H1 (cell line): ENCODE measurements around the gene PRTN3. TPM values are rescaled to one million over a fixed set of nuclear protein-coding genes. Genes with fewer than 3 reads are reported as not detected.

Experiments
- CTCF ChIA-PET: fragments of 300-600 bp; sonication (Branson Sonifier 250); formaldehyde crosslinking; loops from one replicate; lab custom pipeline; 2021; ENCODE audit not compliant: partially characterized antibody; lab: Charles Lee
- POLR2A ChIA-PET: fragments of 300-600 bp; sonication (Branson Sonifier 250); formaldehyde crosslinking; loops from one replicate; lab custom pipeline; 2021; ENCODE audit warnings: inconsistent platforms; ENCODE audit not compliant: partially characterized antibody; lab: Charles Lee
- DNase-seq, 2 experiments: peaks; one replicate each; pipeline versions ENCODE4 v3.0.0 to v3.0.0-alpha.2; 2010 to 2022; ENCODE audit warnings: low spot score in 2 of 2, low read depth in 1 of 2, mixed read lengths in 1 of 2
- FAIRE-seq: peaks from 2 replicates; lab custom pipeline; 2011; peaks lifted over from hg19 to GRCh38; lab: Jason Lieb, UNC
- H2AFZ ChIP-seq: 2 replicates; pipeline ENCODE4 v1.8.1; 2012; ENCODE audit warnings: low read length, inconsistent platforms
- H2AK5ac ChIP-seq: 2 replicates; pipeline ENCODE4 v1.6.1; 2013; ENCODE audit warnings: low read depth, low read length
- H2BK120ac ChIP-seq: replicated peaks from 2 replicates; pipeline ENCODE3; 2013; ENCODE audit warnings: low read depth, low read length, inconsistent platforms
- H2BK12ac ChIP-seq: 2 replicates; pipeline ENCODE4 v1.6.1; 2013; ENCODE audit warnings: low read depth, low read length
- H2BK15ac ChIP-seq: 2 replicates; pipeline ENCODE4 v1.6.1; 2013; ENCODE audit warnings: low read length
- H2BK20ac ChIP-seq: 2 replicates; pipeline ENCODE4 v1.6.1; 2013; ENCODE audit warnings: low read length
- H2BK5ac ChIP-seq: 2 replicates; pipeline ENCODE4 v1.6.1; 2013; ENCODE audit warnings: low read depth, low read length
- H3K14ac ChIP-seq: 2 replicates; pipeline ENCODE4 v1.6.1; 2013; ENCODE audit warnings: inconsistent platforms; ENCODE audit not compliant: insufficient read length
- H3K18ac ChIP-seq: 2 replicates; pipeline ENCODE4 v1.6.1; 2013; ENCODE audit warnings: low read length; ENCODE audit errors: extremely low read depth
- H3K23ac ChIP-seq: 2 replicates; pipeline ENCODE4 v1.6.1; 2013; ENCODE audit warnings: inconsistent platforms; ENCODE audit not compliant: insufficient read length
- H3K23me2 ChIP-seq: 2 replicates; pipeline ENCODE4 v1.6.1; 2013; ENCODE audit warnings: low read depth, low read length
- H3K27ac ChIP-seq: 2 replicates; pipeline ENCODE4 v1.6.1; 2011; ENCODE audit warnings: low read depth, low read length, inconsistent platforms
- H3K27me3 ChIP-seq, 4 experiments: replicated peaks in 1 of 4; 1 replicate in 1 of 4; 2 replicates in 3 of 4; pipeline versions ENCODE4 v1.6.1 to v1.8.1; 2011 to 2013; ENCODE audit warnings: low read length in 3 of 4, mild to moderate bottlenecking in 3 of 4, inconsistent platforms in 2 of 4, mixed read lengths in 2 of 4, moderate library complexity in 1 of 4; ENCODE audit not compliant: control insufficient read depth in 3 of 4, insufficient read depth in 3 of 4; ENCODE audit errors: extremely low read depth in 1 of 4
- H3K36me3 ChIP-seq, 4 experiments: 2 replicates each; pipeline versions ENCODE4 v1.6.1 to v1.8.1; 2011 to 2013; ENCODE audit warnings: mild to moderate bottlenecking in 4 of 4, low read length in 3 of 4, moderate library complexity in 2 of 4, control low read depth in 1 of 4, inconsistent platforms in 1 of 4; ENCODE audit not compliant: insufficient read depth in 4 of 4, control insufficient read depth in 2 of 4
- H3K4ac ChIP-seq: replicated peaks from 2 replicates; pipeline ENCODE3; 2013; ENCODE audit warnings: low read length, low read depth, mixed read lengths, inconsistent platforms; ENCODE audit not compliant: insufficient read length
- H3K4me1 ChIP-seq, 4 experiments: replicated peaks in 1 of 4; 1 replicate in 1 of 4; 2 replicates in 3 of 4; pipeline versions ENCODE4 v1.6.1 to v1.8.1; 2011 to 2013; ENCODE audit warnings: low read length in 3 of 4, inconsistent platforms in 2 of 4, mixed read lengths in 1 of 4; ENCODE audit not compliant: insufficient read depth in 4 of 4, control insufficient read depth in 3 of 4
- H3K4me2 ChIP-seq, 2 experiments: 2 replicates each; pipeline versions ENCODE4 v1.6.1 to v1.8.1; 2011 to 2013; ENCODE audit warnings: low read depth in 2 of 2, low read length in 2 of 2, control low read depth in 1 of 2, inconsistent platforms in 1 of 2, mild to moderate bottlenecking in 1 of 2; ENCODE audit not compliant: insufficient read depth in 1 of 2
- H3K4me3 ChIP-seq, 4 experiments: fragments of 200-600, 300-600 bp in 1 of 4; sonication (generic), shearing (Covaris generic), sonication (Bioruptor Twin) in 1 of 4; 2 replicates each; pipeline versions ENCODE4 v1.5.1 to v1.8.1; 2011 to 2016; ENCODE audit warnings: low read length in 4 of 4, low read depth in 3 of 4, control low read depth in 2 of 4, inconsistent platforms in 2 of 4, mild to moderate bottlenecking in 2 of 4, mixed read lengths in 1 of 4, moderate library complexity in 1 of 4; ENCODE audit not compliant: insufficient read depth in 2 of 4; ENCODE audit errors: extremely low read depth in 1 of 4
- H3K56ac ChIP-seq: replicated peaks from 2 replicates; pipeline ENCODE3; 2013; ENCODE audit warnings: low read depth, mild to moderate bottlenecking, mixed read lengths, low read length, inconsistent platforms; ENCODE audit not compliant: insufficient read length
- H3K79me1 ChIP-seq: 2 replicates; pipeline ENCODE4 v1.6.1; 2013; ENCODE audit warnings: low read depth, low read length, control low read depth
- H3K79me2 ChIP-seq, 2 experiments: 2 replicates each; pipeline versions ENCODE4 v1.6.1 to v1.8.1; 2012 to 2013; ENCODE audit warnings: low read length in 2 of 2, mild to moderate bottlenecking in 2 of 2, inconsistent platforms in 1 of 2; ENCODE audit not compliant: insufficient read depth in 2 of 2, control insufficient read depth in 1 of 2
- H3K9ac ChIP-seq, 4 experiments: replicated peaks in 1 of 4; 1 replicate in 1 of 4; 2 replicates in 3 of 4; pipeline versions ENCODE4 v1.6.1 to v1.8.1; 2011 to 2013; ENCODE audit warnings: low read depth in 3 of 4, low read length in 3 of 4, control low read depth in 2 of 4, mild to moderate bottlenecking in 2 of 4, moderate library complexity in 2 of 4, inconsistent platforms in 1 of 4; ENCODE audit errors: extremely low read depth in 1 of 4
- H3K9me3 ChIP-seq, 2 experiments: 2 replicates each; pipeline versions ENCODE4 v1.6.1 to v1.8.1; 2012 to 2013; ENCODE audit warnings: mild to moderate bottlenecking in 2 of 2, moderate library complexity in 2 of 2, control low read depth in 1 of 2, inconsistent platforms in 1 of 2, low read depth in 1 of 2, low read length in 1 of 2, mixed read lengths in 1 of 2; ENCODE audit not compliant: insufficient read depth in 2 of 2
- H4K20me1 ChIP-seq, 2 experiments: replicated peaks in 1 of 2; 2 replicates each; pipeline versions ENCODE3 to v1.8.1; 2011 to 2013; ENCODE audit warnings: inconsistent platforms in 2 of 2, low read length in 2 of 2, mild to moderate bottlenecking in 1 of 2; ENCODE audit not compliant: insufficient read depth in 2 of 2, control insufficient read depth in 1 of 2
- H4K5ac ChIP-seq: 2 replicates; pipeline ENCODE4 v1.6.1; 2013; ENCODE audit warnings: low read length, low read depth, mixed read lengths, inconsistent platforms; ENCODE audit not compliant: insufficient read length
- H4K8ac ChIP-seq: 2 replicates; pipeline ENCODE4 v1.8.0; 2013; ENCODE audit warnings: mild to moderate bottlenecking, moderate library complexity, low read length, inconsistent platforms; ENCODE audit not compliant: insufficient read depth; ENCODE audit errors: extremely low read depth
- H4K91ac ChIP-seq: replicated peaks from 2 replicates; pipeline ENCODE3; 2013; ENCODE audit warnings: low read length, mixed read lengths, inconsistent platforms; ENCODE audit not compliant: insufficient read length
- BCL11A ChIP-seq, 2 experiments: IDR thresholded peaks; one replicate each; pipeline ENCODE4 v1.6.1; 2011; ENCODE audit warnings: low read depth in 2 of 2, low read length in 2 of 2, mild to moderate bottlenecking in 2 of 2
- CREB1 ChIP-seq: IDR thresholded peaks from 2 replicates; pipeline ENCODE4 v1.6.1; 2012; ENCODE audit warnings: inconsistent platforms
- CTCF ChIP-seq, 3 experiments: IDR thresholded peaks; 1 replicate in 2 of 3; 2 replicates in 1 of 3; pipeline versions ENCODE4 v1.5.1 to v1.6.1; 2011; ENCODE audit warnings: low read length in 3 of 3, mild to moderate bottlenecking in 3 of 3, inconsistent platforms in 2 of 3, low read depth in 1 of 3, moderate library complexity in 1 of 3; ENCODE audit not compliant: insufficient read depth in 1 of 3; ENCODE audit errors: control extremely low read depth in 1 of 3
- E2F6 ChIP-seq: IDR thresholded peaks from 2 replicates; pipeline ENCODE4 v1.6.1; 2012; ENCODE audit warnings: inconsistent platforms
- POLR2AphosphoS5 ChIP-seq: IDR thresholded peaks from 2 replicates; pipeline ENCODE4 v1.6.1; 2011; ENCODE audit warnings: low read depth, low read length
- TAF7 ChIP-seq: optimal IDR thresholded peaks from 2 replicates; pipeline ENCODE3; 2011; ENCODE audit warnings: low read depth, mild to moderate bottlenecking, inconsistent platforms, low read length, moderate library complexity, borderline replicate concordance
- TEAD4 ChIP-seq: IDR thresholded peaks from 2 replicates; pipeline ENCODE4 v1.6.1; 2012; ENCODE audit warnings: low read depth, low read length, inconsistent platforms, mixed read lengths
- WGBS, 2 experiments: shearing (Covaris generic) in 1 of 2; methylation state at CpG; one replicate each; pipeline versions ENCODE4 v1.1.6 to v1.1.7; 2013 to 2015; ENCODE audit warnings: low lambda C conversion rate in 2 of 2, mixed read lengths in 2 of 2, inconsistent platforms in 1 of 2, low coverage in 1 of 2, missing lambda C conversion rate in 1 of 2; ENCODE audit not compliant: insufficient replicate concordance in 2 of 2, insufficient coverage in 1 of 2, insufficient read length in 1 of 2; ENCODE audit errors: extremely low coverage in 1 of 2, missing lambda C conversion rate in 1 of 2; 5-methylcytosine and 5-hydroxymethylcytosine counted together
- polyA plus RNA-seq, 7 experiments: library from polyadenylated mRNA; depleted of rRNA in 3 of 7; stranded (reverse) in 5 of 7; unstranded in 2 of 7; fragments of >200 nt in 5 of 7; fragments of 200-250 nt in 2 of 7; gene quantifications; 1 replicate in 5 of 7; 2 replicates in 1 of 7; 4 replicates in 1 of 7; pipeline versions ENCODE4 v1.2.1 to v1.2.3, GENCODE V29; 2011 to 2013; ENCODE audit warnings: missing spikeins in 2 of 7, mixed read lengths in 2 of 7
- total RNA-seq: library from RNA; stranded (reverse); fragmentation: NEBNext Ultra II Directional; extraction: Animal tissue kit (Norgen Biotek cat#: 25700); gene quantifications from 2 replicates; pipeline ENCODE4 v1.2.1, GENCODE V29; 2021

PRTN3 gene
- total and polyA plus RNA-seq, 2 of the 8 experiments (the other 6 are each of a cell fraction or from before 2014, with no cell fraction given): 0.39 to 2.1 TPM

- no peak overlapping the region for H4K91ac ChIP-seq
- peaks cover 5% of the 10 kb centered on the region; the same call in 1 of the 2 replicates for H3K79me1 ChIP-seq
- H2BK15ac ChIP-seq: no peak overlapping the region
- ChIA-PET CTCF (interaction anchor here (0.9 to 1.3 kb wide), 2 partner anchors 10 to 74 kb away, joined by 3 to 4 read pairs; no protein-coding TSS in a partner anchor), POLR2A (interaction anchor here (0.7 to 4.0 kb wide), 8 partner anchors 9 to 242 kb away, joined by 3 to 240 read pairs (median 3); partner anchors contain the start of gene PTBP1)
- H3K36me3 ChIP-seq: peaks cover 7 to 43% (median 15%) of the 10 kb centered on the region in 4 experiments; a peak in 7 of 8 replicates
- peaks cover 0 to 13% of the 10 kb centered on the region in 2 experiments; a peak in 1 of 4 replicates for H3K79me2 ChIP-seq
- no peak overlapping the region for H2BK12ac ChIP-seq
- peak overlapping the region; percentile 59 for H3K56ac ChIP-seq
- H3K4ac ChIP-seq: no peak overlapping the region
- H3K4me2 ChIP-seq: no peak overlapping the region
- no peak overlapping the region for H3K18ac ChIP-seq
- no peak overlapping the region for H2AK5ac ChIP-seq
- no peak overlapping the region for H2BK20ac ChIP-seq
- no peaks in the 10 kb centered on the region for H3K9me3 ChIP-seq
- H3K23me2 ChIP-seq: peaks cover 14% of the 10 kb centered on the region; the same call in 1 of the 2 replicates
- no peaks in the 10 kb centered on the region for H3K27me3 ChIP-seq
- no peak overlapping the region for H2AFZ ChIP-seq
- no peak overlapping the region for H2BK5ac ChIP-seq
- no peak for DNase-seq
- no peak overlapping the region for H4K5ac ChIP-seq
- peaks cover 2 to 21% of the 10 kb centered on the region in 2 experiments for H4K20me1 ChIP-seq
- no peak overlapping the region for H3K4me3 ChIP-seq
- TF ChIP-seq CTCF (IDR thresholded peaks at IDR 0.05; ENCODE audit: control extremely low read depth in 1 of 3, insufficient read depth in 1 of 3, low read depth in 1 of 3, low read length in 3 of 3) (no peak), POLR2AphosphoS5 (peak; percentile 59), CREB1 (no peak), E2F6 (no peak), TEAD4 (no peak), TAF7 (no peak), BCL11A (IDR thresholded peaks at IDR 0.05; ENCODE audit: low read depth in 2 of 2, low read length in 2 of 2) (no peak)
- TF ChIP-seq, all 59 proteins: peak for 1
- H4K8ac ChIP-seq: no peak overlapping the region
- H3K9ac ChIP-seq: no peak overlapping the region
- no peak overlapping the region for H3K27ac ChIP-seq
- WGBS, 2 experiments: 92 to 100% methylated on average over 2 to 13 of the region's 13 CpGs
- no peak overlapping the region for H3K23ac ChIP-seq
- no peak overlapping the region for H3K14ac ChIP-seq
- H3K4me1 ChIP-seq: no peaks in the 10 kb centered on the region
- no peak overlapping the region for H2BK120ac ChIP-seq
- no peak for FAIRE-seq
Observed at GRCh38 chr19:815775-816499, 24.9 kb upstream of the PRTN3 start.
